ENCODE data around the gene ENDOD1. TPM values are rescaled to one million over a fixed set of nuclear protein-coding genes. Genes with fewer than 3 reads are reported as not detected.
"Not testable (repeated sequence)": the region's sequence is repeated elsewhere in the genome, so short reads cannot be mapped to it uniquely, and the experiment has no call there.

The ENDOD1 gene
- total RNA-seq, 1 donor from 2014 or later: 29.3 TPM

DNA sequence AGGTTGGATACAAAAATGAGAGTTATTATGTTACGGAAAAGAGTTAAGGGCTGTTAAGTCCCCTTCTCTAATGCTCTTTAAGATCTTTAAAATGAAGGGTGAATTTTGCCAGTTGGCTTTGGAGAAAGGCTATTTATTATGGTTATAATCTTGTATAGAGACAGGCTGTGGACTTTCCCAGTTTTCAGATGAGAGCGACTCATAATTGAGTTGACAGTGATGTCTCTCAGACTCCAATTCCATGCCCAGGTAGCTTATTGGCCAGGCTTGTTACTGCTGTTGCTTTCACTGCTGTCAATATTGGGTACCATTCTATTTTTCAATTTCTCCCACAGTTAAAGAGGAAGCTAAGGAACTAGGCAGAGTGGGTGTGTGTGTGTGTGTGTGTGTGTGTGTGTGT is 13.1 kb downstream of the ENDOD1 start:
- no peak for DNase-seq (ENCODE audit: low read depth, low spot score)

DNA sequence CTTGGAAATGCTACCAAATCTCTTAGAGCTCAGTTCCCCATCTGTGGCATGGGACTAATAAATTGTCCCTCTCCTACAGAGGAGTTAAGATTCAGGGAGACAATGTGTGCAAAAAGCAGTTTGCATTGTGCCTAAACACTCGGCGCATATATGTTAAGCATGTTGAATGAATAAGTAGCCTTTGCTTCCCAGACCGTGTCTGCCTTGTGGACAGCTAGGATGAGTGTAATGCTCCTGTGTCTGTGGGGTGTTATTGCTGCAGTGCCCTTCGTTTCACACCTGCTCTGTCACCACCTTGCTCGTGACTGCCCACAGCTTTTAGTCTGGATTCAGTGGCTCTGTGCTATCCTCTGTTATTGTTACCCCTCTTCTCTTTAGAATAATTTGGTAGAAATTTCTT is 14.1 kb downstream of the ENDOD1 start:
- DNase-seq (ENCODE audit: low read depth, low spot score): no peak

DNA sequence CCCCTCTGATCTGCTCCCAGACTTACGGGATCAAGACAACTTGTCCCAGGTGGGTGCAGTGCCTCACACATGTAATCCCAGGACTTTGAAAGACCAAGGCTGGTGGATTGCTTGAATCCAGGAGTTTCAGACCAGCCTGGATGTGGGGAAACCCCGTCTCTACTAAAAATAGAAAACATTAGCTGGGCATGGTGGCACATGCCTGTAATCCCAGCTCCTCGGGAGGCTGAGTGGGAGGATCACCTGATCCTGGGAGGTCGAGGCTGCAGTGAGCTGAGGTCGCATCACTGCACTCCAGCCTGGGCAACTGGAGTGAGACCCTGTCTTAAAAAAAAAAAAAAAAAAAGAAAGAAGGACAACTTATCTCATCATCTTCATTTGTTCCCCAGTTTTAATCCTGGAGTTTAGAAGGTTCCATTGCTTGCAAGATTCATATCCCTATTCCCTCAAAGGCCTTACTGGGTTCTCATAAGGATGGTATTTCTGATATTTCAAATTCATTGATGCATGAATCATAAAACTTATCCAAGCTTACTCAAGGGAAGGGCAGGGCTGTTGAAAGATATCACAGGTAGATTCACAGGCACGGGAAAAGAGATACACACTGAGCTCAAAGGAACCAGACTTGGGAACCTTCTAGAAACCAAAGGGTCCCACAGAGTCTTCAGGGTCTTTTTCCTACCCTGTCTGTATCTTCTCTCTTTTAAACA is 14.6 kb downstream of the ENDOD1 start:
- DNase-seq (ENCODE audit: low read depth, low spot score): no peak

DNA sequence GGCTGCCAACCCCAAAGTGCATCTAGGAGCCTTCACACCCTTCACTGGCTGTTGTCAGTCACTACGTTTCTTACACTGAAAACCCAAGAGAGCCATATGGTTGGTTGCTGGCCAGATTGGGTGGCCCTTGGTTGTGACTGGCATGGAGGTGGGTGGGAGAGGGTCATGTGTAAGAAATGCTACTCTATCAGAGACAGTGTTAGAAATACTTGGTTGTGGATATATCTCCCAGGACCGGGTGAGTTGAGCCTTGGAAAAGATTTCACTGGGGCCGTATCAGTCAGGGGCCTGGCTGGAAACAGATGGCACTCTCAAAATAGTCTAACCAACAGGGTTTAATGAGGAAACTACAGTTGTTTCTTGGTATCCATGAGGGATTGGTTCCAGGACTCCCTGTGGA is 15.2 kb downstream of the ENDOD1 start:
- no peak for DNase-seq (ENCODE audit: low read depth, low spot score)

DNA sequence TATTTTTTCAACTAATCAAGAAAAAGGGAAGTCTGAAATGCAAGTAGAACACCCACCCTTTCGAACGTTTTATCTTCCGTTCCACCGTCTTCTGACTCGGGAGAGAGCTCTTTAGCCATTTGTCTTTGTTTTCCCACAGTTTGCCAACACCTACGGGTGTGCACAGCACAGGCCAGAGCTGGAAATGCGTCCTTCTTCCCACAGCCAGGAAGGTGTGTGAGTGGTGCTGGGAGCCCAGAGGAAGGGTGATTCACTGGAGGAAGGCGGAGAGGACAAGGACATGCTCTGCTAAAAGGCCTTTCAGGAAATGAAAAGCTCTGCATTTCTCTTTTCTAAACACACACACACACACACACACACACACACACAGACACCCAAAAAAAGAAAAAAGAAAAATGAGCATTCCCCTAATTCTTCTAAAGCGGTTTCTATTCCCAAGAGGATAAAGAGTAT is 18.5 kb downstream of the ENDOD1 start:
- DNase-seq (ENCODE audit: low read depth, low spot score): peak; percentile 77

DNA sequence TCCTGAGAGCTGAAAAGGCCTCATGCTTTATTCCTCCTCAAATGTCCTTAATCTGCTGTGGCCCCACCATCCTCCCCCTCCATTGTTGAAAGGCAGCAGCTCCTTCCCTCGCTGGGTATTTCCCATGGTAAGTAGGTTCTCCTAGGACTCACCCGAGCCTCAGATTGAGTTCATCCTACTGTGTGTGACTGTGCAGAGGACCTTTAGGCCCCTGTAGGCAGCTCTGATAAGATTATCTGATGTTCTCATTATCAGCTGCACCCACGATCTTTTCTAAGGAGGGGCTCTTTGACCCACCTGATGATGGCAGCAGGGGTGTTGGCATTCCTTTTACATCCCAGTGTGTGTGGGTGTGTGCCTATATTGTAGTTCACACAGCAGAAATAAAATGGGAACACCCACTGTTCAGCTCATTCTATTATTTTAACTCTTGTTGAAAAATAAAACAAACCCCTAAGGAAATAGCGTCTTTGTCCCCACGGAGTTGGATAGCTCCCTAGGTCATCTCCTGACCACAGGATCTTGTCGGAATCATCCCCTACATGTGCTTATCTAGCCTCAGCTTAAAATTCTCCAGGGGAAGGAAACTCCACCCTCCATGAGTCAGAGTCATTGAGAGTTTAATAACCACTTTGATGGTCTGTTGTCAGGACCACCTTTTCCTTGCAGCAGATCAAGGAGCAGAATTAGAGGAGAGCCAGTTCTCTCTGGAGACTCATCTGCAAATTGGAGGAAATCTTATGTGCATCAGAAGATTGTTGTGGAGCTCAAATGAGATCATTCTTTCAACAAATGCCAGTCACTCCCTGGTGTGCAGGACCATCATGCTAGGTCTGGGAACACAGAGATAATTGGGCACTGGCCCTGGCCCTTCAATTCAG is 19.3 kb downstream of the ENDOD1 start:
- DNase-seq (ENCODE audit: low read depth, low spot score): no peak

- DNase-seq (ENCODE audit: low read depth, low spot score): not testable (repeated sequence)
Measured at GRCh38 chr11:95111471-95111870, 21.8 kb downstream of the ENDOD1 start.

DNA sequence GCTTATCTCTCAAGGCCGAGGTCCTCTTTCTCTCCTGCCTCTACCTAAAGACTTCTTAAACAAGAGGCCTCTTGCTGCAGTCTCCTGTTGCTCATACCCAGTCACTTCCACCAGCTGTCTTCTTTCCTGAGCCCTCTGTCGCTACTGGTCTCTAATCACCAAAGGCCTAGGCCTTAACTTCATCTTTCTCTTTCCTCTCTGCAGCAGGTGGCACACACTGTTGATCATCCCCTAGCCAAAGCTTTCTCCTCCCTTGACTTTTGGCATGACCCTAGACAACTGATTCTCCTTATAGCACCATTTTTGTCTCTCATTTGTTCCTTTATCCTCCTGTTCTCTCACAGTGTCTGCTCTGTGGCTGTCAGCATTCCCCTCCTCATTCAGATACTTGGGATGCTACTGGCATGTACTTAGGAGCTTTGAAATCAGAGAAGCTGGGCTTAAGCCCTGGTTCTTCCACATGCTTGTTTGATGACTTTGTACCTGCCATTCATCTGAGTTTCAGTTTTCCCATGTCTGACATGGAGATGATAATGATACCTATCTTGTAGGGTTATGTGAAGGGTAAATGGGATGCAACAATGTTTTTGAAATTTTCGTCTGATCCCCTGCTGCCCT is 22.4 kb downstream of the ENDOD1 start:
- DNase-seq (ENCODE audit: low read depth, low spot score): no peak

- no peak for DNase-seq (ENCODE audit: low read depth, low spot score)
Measured at GRCh38 chr11:95115597-95115996, 26.0 kb downstream of the ENDOD1 start.

- no peak for DNase-seq (ENCODE audit: low read depth, low spot score)
Measured at GRCh38 chr11:95119361-95120060, 29.9 kb downstream of the ENDOD1 start.

DNA sequence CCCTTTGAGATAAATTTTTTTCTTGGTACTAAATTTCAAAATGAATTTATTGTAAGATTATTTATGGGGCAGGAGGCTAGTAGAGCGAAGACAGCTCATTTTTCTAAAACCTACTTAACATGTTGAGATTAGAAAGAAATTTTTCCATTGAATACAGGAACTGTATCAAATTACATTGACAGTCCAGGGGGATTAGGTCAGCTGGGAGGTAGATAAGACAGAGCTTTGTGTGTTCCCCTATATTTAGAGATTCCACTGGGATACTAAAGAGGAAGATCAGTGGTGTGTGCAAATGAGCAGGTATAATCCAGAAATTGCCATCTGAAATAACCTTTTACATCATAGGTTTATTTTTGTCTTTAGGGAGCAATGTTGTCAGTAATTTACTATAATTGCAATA is 32.1 kb downstream of the ENDOD1 start:
- no peak for DNase-seq (ENCODE audit: low read depth, low spot score)

DNA sequence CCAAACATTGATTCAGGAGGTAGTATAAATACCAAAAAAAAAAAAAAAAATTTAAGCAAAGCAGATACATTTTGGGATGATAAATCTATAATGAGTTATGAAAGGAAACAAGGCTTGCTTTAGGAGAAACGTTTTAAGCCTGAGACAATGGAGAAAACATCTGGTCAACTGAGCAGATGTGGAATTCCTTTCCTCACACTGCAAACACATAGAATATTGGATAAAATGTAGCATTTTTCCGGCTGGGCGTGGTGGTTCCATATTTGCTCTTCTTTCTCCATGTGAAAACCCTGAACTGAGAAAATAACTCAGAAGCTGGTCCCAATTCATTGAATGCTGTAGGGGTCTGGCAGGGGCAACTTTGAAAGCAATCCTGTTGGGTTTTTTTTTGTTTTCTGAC is 33.9 kb downstream of the ENDOD1 start:
- no peak for DNase-seq (ENCODE audit: low read depth, low spot score)

GRCh38 chr11:95128602-95129001 is 39.0 kb downstream of the ENDOD1 start:
- DNase-seq (ENCODE audit: low read depth, low spot score): no peak

GRCh38 chr11:95132956-95133355 is 43.3 kb downstream of the ENDOD1 start:
- no peak for DNase-seq (ENCODE audit: low read depth, low spot score)

DNA sequence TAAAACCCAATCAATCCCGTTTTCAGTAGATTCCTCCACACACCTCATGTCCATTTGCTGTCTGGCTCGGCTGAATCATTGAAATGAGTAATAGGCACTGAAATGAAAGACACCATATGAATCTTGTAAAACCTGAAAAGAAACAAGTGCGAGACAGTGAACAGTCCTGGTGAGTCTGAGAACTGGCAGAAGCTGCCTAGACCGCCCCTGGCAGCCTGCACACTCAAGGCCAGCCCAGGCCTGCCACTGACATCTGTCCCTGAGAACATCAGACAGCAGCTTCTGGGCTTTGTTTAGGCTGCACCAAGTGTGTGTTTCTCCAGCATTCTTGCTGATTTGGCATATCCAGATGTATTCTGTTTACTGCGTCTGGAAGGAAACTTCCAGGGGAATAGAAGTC is 44.8 kb downstream of the ENDOD1 start:
- no peak for DNase-seq (ENCODE audit: low read depth, low spot score)

DNA sequence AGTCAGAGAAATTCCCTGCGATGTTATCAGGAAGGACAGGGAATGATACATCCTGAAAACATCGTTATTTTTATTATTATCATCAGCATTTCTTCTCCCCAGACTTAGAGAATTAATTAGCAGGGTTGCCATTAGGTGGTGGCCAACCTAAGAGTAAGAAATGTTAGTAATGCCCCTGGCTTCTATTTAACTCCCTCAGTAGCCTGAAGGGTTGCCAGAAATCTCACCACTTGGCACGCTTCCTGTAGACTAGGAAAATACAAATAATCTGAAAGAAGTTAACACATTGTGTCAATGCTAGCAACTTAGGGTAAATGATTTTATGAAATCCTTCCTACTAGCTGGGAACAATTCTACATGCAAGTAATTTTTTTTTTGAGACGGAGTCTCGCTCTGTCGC is 45.5 kb downstream of the ENDOD1 start:
- no peak for DNase-seq (ENCODE audit: low read depth, low spot score)

GRCh38 chr11:95135880-95136279 is 46.2 kb downstream of the ENDOD1 start:
- DNase-seq (ENCODE audit: low read depth, low spot score): no peak

- DNase-seq (ENCODE audit: low read depth, low spot score): not testable (repeated sequence)
Measured at GRCh38 chr11:95136747-95137146, 47.1 kb downstream of the ENDOD1 start.

DNA sequence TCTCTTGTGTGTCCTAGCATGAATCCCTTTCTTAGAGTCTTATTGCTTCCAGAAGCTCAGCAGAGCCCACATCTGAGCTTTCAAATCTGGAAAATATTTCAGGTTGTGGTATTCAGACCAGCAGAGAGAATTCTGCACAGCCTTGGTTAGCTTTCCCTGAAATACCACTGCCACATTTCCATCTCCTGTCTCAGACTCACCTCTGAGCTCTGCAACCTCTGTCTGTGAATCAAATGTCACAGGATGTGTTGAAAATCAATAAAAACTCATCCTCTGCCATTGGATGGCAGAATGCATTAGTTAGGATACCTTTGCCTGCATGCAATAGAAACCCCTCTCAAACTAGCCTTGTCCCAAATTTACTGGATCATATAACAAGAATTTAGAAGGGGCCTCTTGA is 47.7 kb downstream of the ENDOD1 start:
- no peak for DNase-seq (ENCODE audit: low read depth, low spot score)

DNA sequence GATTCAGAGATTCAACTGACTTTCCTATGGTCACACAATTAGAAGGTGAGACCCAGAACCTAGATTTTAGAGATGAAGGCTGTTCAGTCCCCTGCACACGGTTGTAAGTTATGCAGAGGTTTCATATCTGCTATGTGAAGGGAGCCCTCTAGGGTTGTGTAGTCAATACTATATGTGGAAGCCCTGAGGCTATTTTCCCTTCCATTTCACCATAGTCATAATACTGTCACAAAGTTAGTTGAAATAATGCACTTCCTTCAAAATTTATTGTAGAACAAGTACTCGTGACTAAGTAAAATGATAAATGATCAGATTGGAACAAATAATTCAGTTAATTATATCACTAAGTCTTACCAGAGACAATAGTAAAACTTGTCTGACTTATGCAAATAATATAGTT is 48.8 kb downstream of the ENDOD1 start:
- no peak for DNase-seq (ENCODE audit: low read depth, low spot score)

- DNase-seq (ENCODE audit: low read depth, low spot score): no peak
Measured at GRCh38 chr11:95140397-95141033, 50.9 kb downstream of the ENDOD1 start.
